Ureter (tissue), 1 donor: ENCODE results near the gene TMEM106B. TPM values are rescaled to one million over a fixed set of nuclear protein-coding genes. Genes with fewer than 3 reads are reported as not detected.

Experiments used
- DNase-seq: peaks from one replicate; pipeline ENCODE4 v3.0.0-alpha.2; 2020; ENCODE audit warnings: low spot score
- total RNA-seq: library from RNA; stranded (reverse); gene quantifications from one replicate; pipeline ENCODE4 v1.2.4, GENCODE V29; 2023
- donor health status: DM: yes; HTN: yes; CAD: no.

TMEM106B gene
- total RNA-seq, 1 donor from 2014 or later, result 56.6 TPM

DNA sequence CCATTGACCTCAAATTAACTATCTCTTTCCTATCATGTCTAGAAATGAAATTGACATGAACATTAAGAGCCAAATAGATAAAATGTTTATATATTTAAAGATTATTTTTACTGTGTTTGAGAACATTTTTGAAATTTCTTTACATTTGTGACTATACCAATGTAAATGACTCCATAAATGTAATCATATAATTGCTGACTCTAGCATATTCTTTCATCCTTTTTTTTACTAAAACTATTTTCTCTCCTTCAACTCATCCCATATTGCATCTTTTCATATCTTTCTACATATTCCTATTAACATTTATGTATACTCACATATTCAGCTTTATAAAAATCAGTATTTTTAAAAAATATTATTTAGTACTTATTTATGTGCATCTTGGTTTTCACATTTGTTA is 16.9 kb downstream of the TMEM106B start:
- DNase-seq, result no peak

GRCh38 chr7:12229046-12229445 is 18.0 kb downstream of the TMEM106B start:
- no peak for DNase-seq

DNA sequence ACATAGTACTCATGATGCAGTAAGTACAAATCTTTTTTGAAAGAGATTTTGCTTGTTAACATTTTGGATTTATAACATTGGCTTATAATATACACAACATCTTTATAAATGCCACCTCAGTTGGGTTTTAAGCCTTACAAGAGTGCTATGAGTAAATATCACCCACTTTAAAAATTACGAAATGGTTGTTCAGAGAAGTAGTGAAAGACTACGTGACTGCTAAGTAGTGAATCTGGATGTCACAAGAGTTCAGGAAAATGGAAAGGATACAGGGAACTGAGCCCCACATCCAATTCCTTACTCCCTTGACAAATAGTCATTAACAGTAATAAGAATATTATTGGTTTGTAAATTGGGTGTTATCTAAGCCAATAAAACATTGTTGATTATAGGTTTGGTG is 20.0 kb downstream of the TMEM106B start:
- DNase-seq, result no peak

GRCh38 chr7:12233175-12233574 is 22.1 kb downstream of the TMEM106B start:
- DNase-seq, result no peak

DNA sequence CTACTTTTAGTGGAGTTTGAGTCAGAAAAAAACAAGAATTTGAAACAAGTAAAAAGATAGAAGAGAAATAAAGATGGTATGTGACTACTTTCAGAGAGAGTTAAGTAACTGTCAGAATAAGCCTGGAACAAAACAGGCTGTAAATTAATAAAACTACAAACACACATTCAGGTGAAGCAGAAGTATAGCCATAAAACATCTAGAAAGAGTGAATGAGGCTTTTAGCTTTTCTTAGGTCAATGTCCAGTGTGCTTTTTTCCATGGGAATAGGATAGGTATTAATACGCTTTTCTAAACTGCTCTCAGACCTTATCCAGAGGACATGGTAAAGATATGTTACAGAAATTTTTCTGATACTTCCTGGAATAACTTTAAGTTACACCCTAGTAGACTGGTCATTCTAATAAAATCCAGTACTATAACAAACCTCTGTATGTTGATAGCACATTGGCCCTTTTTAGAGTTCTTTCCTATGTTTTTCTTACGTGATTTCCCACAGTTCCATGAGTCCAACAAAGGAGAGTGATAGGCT is 23.3 kb downstream of the TMEM106B start:
- no peak for DNase-seq

- DNase-seq, result no peak
These were observed 24.9 kb downstream of the TMEM106B start for GRCh38 chr7:12235970-12236369.

GRCh38 chr7:12237007-12237406 is 25.9 kb downstream of the TMEM106B start:
- DNase-seq, result no peak

GRCh38 chr7:12239806-12240205 is 28.7 kb downstream of the TMEM106B start:
- no peak for DNase-seq

DNA sequence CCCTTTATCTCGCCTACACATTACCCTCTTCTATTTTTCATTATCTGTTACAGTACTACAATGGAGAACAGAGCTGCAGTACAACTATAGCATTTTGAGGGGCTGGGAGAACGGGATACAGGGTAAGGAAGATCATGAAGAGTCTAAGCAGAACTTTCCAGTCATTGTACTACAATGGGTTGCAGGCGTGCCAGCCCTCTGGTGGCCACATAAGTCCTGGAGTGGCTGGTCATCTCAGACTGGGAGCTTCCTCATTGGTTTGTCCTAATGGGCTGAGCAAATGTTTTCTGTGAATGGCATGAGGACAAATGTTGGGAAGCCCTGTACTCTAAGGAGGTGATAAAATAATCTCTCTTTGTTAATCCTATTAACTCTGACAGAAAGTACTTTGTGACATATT is 33.0 kb downstream of the TMEM106B start:
- no peak for DNase-seq

GRCh38 chr7:12244694-12245093 is 33.6 kb downstream of the TMEM106B start:
- no peak for DNase-seq

DNA sequence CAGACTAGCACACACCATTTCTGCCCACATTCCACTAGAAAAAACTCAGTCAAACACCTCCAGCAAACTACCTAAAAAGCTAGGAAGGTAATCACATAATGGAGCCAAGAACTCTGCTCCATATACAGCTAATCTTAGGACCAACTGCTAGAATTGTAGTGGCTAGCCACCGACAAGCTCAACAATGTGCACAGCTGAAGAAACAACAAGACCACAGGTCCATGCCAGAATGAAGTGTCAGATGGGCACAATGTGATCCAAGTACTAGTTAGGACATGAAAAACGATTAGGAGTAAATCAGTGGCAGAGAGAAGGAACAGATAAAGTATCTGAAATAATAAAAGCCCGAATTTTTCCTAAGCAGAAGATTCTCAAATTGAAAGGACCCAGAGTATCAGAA is 38.6 kb downstream of the TMEM106B start:
- no peak for DNase-seq

GRCh38 chr7:12250232-12250631 is 39.1 kb downstream of the TMEM106B start:
- DNase-seq, result no peak

DNA sequence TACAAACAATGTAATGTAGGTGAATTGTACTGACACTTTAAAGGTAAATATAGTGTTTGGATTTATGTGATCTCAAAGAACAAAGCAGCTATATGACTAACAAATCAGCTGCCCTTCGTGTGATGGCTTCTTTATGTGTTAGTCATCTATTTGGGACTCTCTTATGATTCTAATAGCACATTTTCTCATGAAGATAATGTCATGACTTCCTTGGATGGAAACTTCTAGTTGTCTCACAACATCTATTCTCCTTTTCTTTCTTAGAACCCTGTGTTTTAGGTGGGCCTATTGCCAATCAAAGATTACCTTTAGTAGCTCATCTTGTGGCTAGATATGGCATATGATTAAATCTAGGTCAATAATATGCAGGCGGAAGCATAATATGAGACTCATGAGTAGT is 45.0 kb downstream of the TMEM106B start:
- DNase-seq, result no peak

- no peak for DNase-seq
These were observed 46.5 kb downstream of the TMEM106B start for GRCh38 chr7:12257582-12257981.

- no peak for DNase-seq
These were observed 47.0 kb downstream of the TMEM106B start for GRCh38 chr7:12258074-12258473.

DNA sequence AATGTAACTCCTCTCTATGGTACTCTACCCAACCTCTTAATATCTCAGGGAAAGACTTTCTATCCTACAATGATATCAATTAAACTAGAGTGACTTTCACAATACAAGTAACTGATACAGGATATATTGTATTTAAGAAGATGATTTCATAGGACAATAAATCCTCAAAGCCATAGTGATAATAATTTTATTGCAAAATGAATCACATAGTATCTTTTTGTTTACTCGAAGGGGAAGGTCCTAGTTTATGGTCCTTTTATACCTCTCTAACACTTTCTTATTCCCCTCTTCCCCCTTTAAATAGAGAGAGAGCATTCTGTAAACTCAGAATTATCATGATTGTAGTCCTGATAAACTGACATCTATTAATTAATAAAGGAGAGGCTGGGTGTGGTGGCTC is 56.4 kb downstream of the TMEM106B start:
- DNase-seq, result no peak

- no peak for DNase-seq
These were observed 58.2 kb downstream of the TMEM106B start for GRCh38 chr7:12269100-12269895.

DNA sequence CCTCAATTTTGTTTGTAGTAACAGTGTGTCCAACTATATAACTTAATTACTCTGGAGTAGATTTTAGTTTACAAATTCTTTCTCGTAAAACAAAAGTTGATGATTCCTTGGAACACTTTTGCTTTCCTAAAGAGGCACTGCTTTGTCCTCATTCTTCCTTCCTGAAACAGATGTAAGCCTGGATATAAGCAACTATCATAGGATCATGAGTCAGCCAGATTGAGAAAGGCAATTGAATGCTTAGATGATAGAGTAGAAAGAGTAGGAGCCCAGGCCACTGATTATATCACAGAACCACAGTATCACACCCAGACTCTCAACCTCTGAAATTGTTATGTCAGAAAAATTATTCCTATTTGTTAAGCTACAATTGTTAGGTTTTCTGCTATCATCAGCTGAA is 69.9 kb downstream of the TMEM106B start:
- DNase-seq, result no peak

GRCh38 chr7:12287901-12288300 is 76.8 kb downstream of the TMEM106B start:
- DNase-seq, result no peak

GRCh38 chr7:12289996-12290395 is 78.9 kb downstream of the TMEM106B start:
- DNase-seq, result no peak

GRCh38 chr7:12290761-12291160 is 79.7 kb downstream of the TMEM106B start:
- DNase-seq, result no peak

DNA sequence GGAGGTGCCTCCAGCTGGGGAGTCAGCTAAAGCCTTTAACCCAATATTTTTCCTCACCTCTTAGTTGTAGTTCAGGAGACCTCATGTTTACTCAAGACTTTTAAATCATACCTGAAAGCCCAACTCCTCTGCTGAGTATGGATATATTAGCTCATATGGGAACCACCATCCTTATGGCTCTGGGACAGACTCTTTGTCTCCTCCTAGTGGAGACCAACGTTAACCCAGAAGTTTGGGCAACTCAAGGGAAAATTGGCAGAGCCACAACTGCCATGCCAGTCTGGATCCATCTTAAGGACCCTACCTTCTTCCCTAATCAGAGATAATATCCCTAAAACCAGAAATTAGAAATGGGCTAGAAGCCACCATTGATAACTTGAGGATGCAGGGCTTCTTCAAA is 80.8 kb downstream of the TMEM106B start:
- DNase-seq, result no peak
